Mesothelial cell of epicardium (in vitro differentiated cells): ENCODE data around the gene ARPC3. TPM values are rescaled to one million over a fixed set of nuclear protein-coding genes. Genes with fewer than 3 reads are reported as not detected.
"Not testable (repeated sequence)": the region's sequence is repeated elsewhere in the genome, so short reads cannot be mapped to it uniquely, and the experiment has no call there.

ENCODE experiments used
- DNase-seq, 2 experiments: peaks; one replicate each; pipeline ENCODE4 v3.0.0; 2021; ENCODE audit warnings: low spot score in 2 of 2; ENCODE audit not compliant: unreplicated experiment in 2 of 2
- H3K27ac Mint-ChIP-seq: 2 replicates; pipeline ENCODE4 v1.8.0; 2021; ENCODE audit warnings: mixed read lengths
- H3K27me3 Mint-ChIP-seq: 2 replicates; pipeline ENCODE4 v1.8.0; 2021; ENCODE audit warnings: low read depth, mixed read lengths
- H3K36me3 Mint-ChIP-seq: 2 replicates; pipeline ENCODE4 v1.8.0; 2021; ENCODE audit warnings: mixed read lengths
- H3K4me1 Mint-ChIP-seq: 2 replicates; pipeline ENCODE4 v1.8.0; 2021; ENCODE audit warnings: mixed read lengths
- H3K4me3 Mint-ChIP-seq: 2 replicates; pipeline ENCODE4 v1.8.0; 2021; ENCODE audit warnings: mild to moderate bottlenecking, moderate library complexity, mixed read lengths
- H3K9me3 Mint-ChIP-seq: 2 replicates; pipeline ENCODE4 v1.8.0; 2021; ENCODE audit warnings: mixed read lengths
- total RNA-seq: library from RNA; stranded (reverse); gene quantifications from 3 replicates; pipeline ENCODE4 v1.2.1, GENCODE V29; 2021
- TF ChIP-seq, protein P1 (sequence below): fragments of 200-600 bp; sonication (generic); IDR thresholded peaks from one replicate; pipeline ENCODE4 v1.5.0; 2021; ENCODE audit warnings: antibody characterized with exemption; ENCODE audit not compliant: unreplicated experiment

Gene ARPC3
- total RNA-seq, 1 donor from 2014 or later: 146 TPM

DNA sequence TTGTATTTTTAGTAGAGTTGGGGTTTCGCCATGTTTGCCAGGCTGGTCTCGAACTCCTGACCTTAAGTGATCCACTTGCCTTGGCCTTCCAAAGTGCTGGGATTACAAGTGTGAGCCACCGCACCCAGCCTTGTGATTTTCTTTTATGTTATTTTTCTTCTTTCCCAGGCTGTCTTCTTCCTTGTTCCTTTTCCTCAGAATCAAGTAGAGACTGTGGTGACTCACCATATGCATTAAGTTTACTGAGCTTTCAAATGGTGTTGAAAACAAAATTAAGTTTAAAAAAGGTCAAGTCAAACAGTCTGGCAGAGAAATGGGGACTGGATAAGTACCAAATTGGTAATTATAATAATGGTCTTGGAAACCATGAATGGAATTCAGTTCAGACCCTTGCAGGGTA is 5.7 kb downstream of the ARPC3 start:
- Mint-ChIP-seq H3K4me3 (no peak overlapping the region), H3K9me3 (no peaks in the 10 kb centered on the region), H3K4me1 (peaks cover 10% of the 10 kb centered on the region), H3K27ac (no peak overlapping the region), H3K36me3 (peaks cover 24% of the 10 kb centered on the region), H3K27me3 (no peaks in the 10 kb centered on the region)
- no peak for DNase-seq
- TF ChIP-seq, protein P1, sequence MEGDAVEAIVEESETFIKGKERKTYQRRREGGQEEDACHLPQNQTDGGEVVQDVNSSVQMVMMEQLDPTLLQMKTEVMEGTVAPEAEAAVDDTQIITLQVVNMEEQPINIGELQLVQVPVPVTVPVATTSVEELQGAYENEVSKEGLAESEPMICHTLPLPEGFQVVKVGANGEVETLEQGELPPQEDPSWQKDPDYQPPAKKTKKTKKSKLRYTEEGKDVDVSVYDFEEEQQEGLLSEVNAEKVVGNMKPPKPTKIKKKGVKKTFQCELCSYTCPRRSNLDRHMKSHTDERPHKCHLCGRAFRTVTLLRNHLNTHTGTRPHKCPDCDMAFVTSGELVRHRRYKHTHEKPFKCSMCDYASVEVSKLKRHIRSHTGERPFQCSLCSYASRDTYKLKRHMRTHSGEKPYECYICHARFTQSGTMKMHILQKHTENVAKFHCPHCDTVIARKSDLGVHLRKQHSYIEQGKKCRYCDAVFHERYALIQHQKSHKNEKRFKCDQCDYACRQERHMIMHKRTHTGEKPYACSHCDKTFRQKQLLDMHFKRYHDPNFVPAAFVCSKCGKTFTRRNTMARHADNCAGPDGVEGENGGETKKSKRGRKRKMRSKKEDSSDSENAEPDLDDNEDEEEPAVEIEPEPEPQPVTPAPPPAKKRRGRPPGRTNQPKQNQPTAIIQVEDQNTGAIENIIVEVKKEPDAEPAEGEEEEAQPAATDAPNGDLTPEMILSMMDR: no peak

GRCh38 chr12:110436231-110436630 is 13.9 kb downstream of the ARPC3 start:
- Mint-ChIP-seq H3K4me1 (no peaks in the 10 kb centered on the region), H3K9me3 (no peaks in the 10 kb centered on the region), H3K27me3 (no peaks in the 10 kb centered on the region), H3K36me3 (peaks cover 41% of the 10 kb centered on the region), H3K27ac (no peak overlapping the region), H3K4me3 (no peak overlapping the region)
- TF ChIP-seq, protein P1: no peak
- no peak for DNase-seq

DNA sequence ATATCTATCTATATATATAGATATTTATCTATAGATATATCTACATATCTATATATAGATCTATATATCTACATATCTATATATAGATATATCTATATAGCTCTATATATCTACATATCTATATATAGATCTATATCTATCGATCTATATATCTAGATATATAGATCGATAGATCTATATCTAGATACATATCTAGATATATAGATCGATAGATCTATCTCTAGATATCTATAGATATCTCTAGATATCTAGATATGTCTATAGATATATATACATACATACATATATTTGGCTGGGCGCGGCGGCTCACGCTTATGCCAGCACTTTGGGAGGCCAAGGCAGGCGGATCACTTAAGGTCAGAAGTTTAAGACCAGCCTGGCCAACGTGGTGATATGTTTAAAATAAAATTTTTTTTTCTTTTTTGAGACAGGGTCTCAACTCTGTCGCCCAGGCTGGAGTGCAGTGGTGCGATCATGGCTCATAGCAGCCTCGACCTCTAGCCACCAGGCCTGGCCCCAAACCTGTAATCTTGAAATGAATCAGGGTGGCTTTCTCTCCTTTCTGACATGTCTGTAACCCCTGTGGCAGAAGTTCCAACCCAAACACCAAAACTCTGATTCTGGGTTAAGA is 18.1 kb downstream of the ARPC3 start:
- Mint-ChIP-seq H3K4me3 (no peak overlapping the region), H3K27me3 (no peaks in the 10 kb centered on the region), H3K27ac (no peak overlapping the region), H3K4me1 (peaks cover 1% of the 10 kb centered on the region), H3K9me3 (no peaks in the 10 kb centered on the region), H3K36me3 (peaks cover 23% of the 10 kb centered on the region)
- TF ChIP-seq, protein P1: no peak
- DNase-seq: no peak

GRCh38 chr12:110429676-110430075 is 20.5 kb downstream of the ARPC3 start:
- not testable (repeated sequence) for H3K27me3 Mint-ChIP-seq, H3K4me1 Mint-ChIP-seq

DNA sequence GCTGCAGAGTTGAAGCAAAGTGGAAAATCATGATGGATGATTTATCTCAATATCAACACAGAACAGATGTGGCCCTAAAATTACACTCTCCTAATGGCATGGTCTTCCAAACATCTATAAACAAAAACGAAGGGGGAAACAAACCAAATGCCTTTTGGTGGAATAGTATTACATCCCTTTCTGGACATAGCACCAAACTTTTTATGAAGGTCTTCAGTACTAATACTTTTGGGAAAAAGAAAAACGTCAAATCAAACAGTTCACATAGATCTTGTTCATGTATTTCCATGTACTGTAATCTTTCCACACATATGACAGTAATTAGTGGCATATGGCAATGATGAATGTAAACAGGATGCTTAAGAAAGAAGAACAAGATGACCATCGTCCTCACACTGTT is 23.7 kb downstream of the ARPC3 start:
- no peak overlapping the region for H3K4me3 Mint-ChIP-seq
- TF ChIP-seq, protein P1: no peak
- DNase-seq: no peak
- no peaks in the 10 kb centered on the region for H3K9me3 Mint-ChIP-seq
- peaks cover 12% of the 10 kb centered on the region for H3K4me1 Mint-ChIP-seq
- no peaks in the 10 kb centered on the region for H3K36me3 Mint-ChIP-seq
- no peaks in the 10 kb centered on the region for H3K27me3 Mint-ChIP-seq
- H3K27ac Mint-ChIP-seq: no peak overlapping the region

More at GRCh38 chr12:110429676-110430075, 20.5 kb downstream of the ARPC3 start:
- not testable (repeated sequence) for H3K36me3 Mint-ChIP-seq, H3K9me3 Mint-ChIP-seq, H3K27ac Mint-ChIP-seq, H3K4me3 Mint-ChIP-seq, DNase-seq

GRCh38 chr12:110424237-110424636 is 25.9 kb downstream of the ARPC3 start:
- Mint-ChIP-seq H3K9me3 (no peaks in the 10 kb centered on the region), H3K4me3 (no peak overlapping the region), H3K4me1 (peaks cover 12% of the 10 kb centered on the region), H3K27me3 (no peaks in the 10 kb centered on the region), H3K27ac (no peak overlapping the region), H3K36me3 (no peaks in the 10 kb centered on the region)
- DNase-seq: no peak
- TF ChIP-seq, protein P1: no peak
